HG03045 (cell line): ENCODE results near the gene STARD9.
"Not testable (repeated sequence)": the region's sequence is repeated elsewhere in the genome, so short reads cannot be mapped to it uniquely, and the experiment has no call there.

Experiments used
- ATAC-seq: cut with Tn5 transposase; IDR thresholded peaks from one replicate; pipeline ENCODE4 v1.9.1; 2021; ENCODE audit warnings: mild to moderate bottlenecking, moderate library complexity; ENCODE audit not compliant: unreplicated experiment

Gene STARD9

GRCh38 chr15:42749266-42749665 lies 173.9 kb downstream of the STARD9 start:
- no peak for ATAC-seq

GRCh38 chr15:42750306-42750705 lies 174.9 kb downstream of the STARD9 start:
- ATAC-seq, result no peak

- no peak for ATAC-seq
Measured at GRCh38 chr15:42759093-42759492, 183.7 kb downstream of the STARD9 start.

GRCh38 chr15:42760759-42761158 lies 185.4 kb downstream of the STARD9 start:
- no peak for ATAC-seq

GRCh38 chr15:42761813-42762212 lies 186.4 kb downstream of the STARD9 start:
- ATAC-seq, result not testable (repeated sequence)

- not testable (repeated sequence) for ATAC-seq
Measured at GRCh38 chr15:42764154-42764731, 188.8 kb downstream of the STARD9 start.

GRCh38 chr15:42766109-42766508 lies 190.7 kb downstream of the STARD9 start:
- not testable (repeated sequence) for ATAC-seq
